Skeletal muscle cell (primary cell): ENCODE data around the gene GPRC5A.

ENCODE experiments used
- DNase-seq: peaks from one replicate; pipeline ENCODE4 v3.0.0-alpha.2; 2010; ENCODE audit warnings: low read depth
- H3K4me3 ChIP-seq: 2 replicates; pipeline ENCODE4 v1.5.1; 2011; ENCODE audit warnings: low read depth, mild to moderate bottlenecking, control low read depth, low read length, moderate library complexity

Gene GPRC5A

DNA sequence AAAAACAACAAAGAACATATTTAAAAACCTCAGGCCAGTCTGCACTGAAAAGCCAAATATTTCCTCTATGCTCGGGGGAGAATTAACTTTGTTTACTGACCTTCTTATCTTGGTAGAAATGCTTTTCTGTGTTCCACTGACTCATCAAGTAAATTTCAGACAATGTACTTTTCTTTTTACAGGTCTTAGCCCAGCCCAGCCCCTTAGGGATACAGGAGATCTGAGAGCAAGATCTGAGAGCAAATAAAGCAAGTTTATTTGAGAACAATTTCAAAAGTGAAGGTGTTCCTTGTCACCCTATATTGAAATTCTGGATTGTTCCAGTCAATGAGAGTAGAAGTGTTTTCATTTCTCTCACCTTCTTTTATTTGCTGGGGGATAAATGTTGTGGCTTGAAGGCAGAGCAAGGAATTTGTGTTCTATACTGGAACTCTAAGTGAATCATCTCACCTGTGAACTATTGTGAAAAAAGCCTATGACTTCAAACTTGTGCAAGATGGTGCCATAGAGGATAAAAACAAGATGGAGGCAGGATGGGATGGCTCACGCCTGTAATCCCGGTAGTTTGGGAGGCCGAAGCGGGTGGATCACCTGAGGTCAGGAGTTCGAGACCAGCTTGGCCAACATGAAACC, 7.9 kb upstream of the GPRC5A start:
- DNase-seq = no peak
- no peak overlapping the region for H3K4me3 ChIP-seq

GRCh38 chr12:12885096-12885792, 6.1 kb upstream of the GPRC5A start:
- DNase-seq = no peak
- no peak overlapping the region for H3K4me3 ChIP-seq

DNA sequence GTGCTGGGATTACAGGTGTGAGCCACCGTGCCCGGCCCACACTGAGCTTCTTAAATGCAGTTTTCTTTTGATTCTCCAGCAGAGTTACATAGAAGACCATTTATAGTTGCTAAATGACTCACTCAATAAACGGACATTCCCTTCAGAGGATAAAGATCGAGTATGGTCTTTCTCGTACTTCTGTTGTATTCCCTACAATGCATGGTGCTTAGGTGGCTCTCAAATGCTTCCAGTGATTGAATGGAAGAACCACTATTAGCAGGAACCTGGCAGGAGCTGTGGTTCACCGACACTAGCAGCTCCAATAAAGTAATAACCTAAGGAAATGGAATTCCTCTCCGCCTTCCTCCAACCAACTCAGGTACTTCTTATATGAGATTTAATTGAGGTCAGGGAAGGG, 3.9 kb upstream of the GPRC5A start:
- no peak for DNase-seq
- no peak overlapping the region for H3K4me3 ChIP-seq

- H3K4me3 ChIP-seq = no peak overlapping the region
- DNase-seq = no peak
These were observed 1.7 kb upstream of the GPRC5A start for GRCh38 chr12:12889701-12890100.

GRCh38 chr12:12890543-12891079, 751 bp upstream of the GPRC5A start:
- no peak for DNase-seq
- peak overlapping the region; percentile 50 for H3K4me3 ChIP-seq

- no peak for DNase-seq
- H3K4me3 ChIP-seq = peak overlapping the region; percentile 50
These were observed 556 bp downstream of the GPRC5A start for GRCh38 chr12:12891881-12892355.

DNA sequence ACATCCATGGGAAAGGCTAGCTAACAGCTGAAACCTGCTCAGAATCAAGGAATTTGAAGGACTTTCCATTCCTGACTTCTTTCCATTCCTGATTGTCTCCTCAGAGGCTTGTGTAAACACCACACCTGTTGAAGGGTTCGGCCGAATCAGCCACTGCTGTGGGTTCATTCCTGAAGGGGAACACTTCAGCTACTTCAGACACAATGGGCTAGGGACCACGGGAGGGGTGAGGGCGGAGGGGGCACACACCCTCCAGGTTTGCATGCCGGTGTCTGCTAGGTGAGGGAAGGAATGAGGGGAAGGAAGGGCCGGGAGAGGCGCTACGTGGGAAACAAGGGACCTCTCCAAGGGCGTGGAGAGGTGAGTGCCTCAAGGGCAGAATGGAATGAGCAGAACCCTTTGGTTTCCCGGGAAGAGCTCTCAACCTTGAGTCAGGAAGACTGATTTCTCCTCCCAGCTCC, 1.3 kb downstream of the GPRC5A start:
- no peak overlapping the region for H3K4me3 ChIP-seq
- DNase-seq = no peak

- no peak for DNase-seq
- no peak overlapping the region for H3K4me3 ChIP-seq
These were observed 2.1 kb downstream of the GPRC5A start for GRCh38 chr12:12893438-12893837.

- DNase-seq = peak; percentile 61
- no peak overlapping the region for H3K4me3 ChIP-seq
These were observed 4.9 kb downstream of the GPRC5A start for GRCh38 chr12:12896260-12896659.

DNA sequence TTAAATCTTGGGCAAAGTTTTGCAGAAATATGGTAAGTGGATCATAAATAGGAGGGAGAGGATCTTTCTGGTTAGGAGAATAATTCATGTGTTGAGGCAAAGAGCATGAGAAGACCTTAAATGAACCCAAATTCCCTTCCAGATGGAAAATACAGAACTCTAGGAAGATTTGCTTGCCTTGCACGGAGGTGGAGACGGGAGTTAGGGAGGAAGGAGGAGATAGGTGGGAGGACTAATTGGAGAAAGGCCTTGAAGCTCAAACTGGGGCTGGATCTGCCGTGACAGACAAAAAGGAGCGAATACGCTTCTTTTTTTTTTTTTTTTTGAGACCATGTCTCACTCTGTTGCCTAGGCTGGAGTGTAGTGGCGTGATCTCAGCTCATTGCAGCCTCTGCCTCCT, 5.9 kb downstream of the GPRC5A start:
- no peak for DNase-seq
- no peak overlapping the region for H3K4me3 ChIP-seq

DNA sequence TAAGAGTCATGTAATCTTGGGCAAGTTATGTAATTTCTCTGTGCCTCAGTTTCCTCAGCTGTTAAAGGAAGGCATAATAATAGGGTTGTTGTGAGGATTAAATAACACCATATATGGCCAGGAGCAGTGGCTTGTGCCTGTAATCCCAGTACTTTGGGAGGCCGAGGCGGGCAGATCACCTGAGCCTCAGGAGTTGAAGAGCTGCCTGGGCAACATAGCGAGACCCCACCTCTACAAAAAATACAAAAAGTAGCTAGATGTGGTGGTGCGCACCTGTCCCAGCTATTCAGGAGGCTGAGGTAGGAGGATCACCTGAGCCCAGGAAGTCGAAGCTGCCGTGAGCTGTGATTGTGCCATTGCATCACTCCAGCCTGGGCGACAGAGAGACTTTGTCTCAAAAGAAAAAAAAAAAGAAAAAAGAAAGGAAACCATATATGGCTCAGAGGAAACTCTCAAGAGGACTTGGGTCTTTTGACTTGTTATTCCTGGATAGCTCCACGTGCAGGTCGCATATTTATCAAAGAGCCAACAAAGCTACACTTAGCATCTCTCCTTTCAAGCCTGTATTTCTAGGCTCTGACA, 6.9 kb downstream of the GPRC5A start:
- DNase-seq = no peak
- no peak overlapping the region for H3K4me3 ChIP-seq

DNA sequence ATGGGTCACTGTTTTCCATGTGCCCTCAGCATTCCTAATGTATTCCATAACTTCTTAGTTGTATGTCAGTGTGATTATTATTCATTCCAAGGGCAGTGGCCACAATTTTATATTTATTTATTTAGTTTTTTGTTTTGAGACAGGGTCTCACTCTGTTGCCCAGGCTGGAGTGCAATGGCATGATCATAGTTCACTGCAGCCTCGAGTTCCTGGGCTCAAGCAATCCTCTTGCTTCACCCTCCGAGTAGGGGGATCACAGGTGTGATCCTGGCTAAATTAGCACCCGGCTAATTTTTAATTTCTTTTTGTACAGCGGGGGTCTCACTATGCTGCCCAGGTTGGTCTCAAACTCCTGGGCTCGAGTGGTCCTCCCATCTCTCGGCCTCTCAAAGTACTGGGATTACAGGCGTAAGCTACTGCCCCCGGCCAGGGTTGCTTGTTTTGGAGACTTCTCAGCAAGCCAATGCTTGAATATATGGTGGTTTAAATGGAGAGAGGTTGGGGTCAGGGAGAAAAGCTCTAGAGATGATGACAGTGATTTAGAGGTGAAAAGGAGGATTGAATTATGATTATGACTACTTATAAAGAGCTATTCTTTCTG, 7.6 kb downstream of the GPRC5A start:
- H3K4me3 ChIP-seq = no peak overlapping the region
- no peak for DNase-seq

DNA sequence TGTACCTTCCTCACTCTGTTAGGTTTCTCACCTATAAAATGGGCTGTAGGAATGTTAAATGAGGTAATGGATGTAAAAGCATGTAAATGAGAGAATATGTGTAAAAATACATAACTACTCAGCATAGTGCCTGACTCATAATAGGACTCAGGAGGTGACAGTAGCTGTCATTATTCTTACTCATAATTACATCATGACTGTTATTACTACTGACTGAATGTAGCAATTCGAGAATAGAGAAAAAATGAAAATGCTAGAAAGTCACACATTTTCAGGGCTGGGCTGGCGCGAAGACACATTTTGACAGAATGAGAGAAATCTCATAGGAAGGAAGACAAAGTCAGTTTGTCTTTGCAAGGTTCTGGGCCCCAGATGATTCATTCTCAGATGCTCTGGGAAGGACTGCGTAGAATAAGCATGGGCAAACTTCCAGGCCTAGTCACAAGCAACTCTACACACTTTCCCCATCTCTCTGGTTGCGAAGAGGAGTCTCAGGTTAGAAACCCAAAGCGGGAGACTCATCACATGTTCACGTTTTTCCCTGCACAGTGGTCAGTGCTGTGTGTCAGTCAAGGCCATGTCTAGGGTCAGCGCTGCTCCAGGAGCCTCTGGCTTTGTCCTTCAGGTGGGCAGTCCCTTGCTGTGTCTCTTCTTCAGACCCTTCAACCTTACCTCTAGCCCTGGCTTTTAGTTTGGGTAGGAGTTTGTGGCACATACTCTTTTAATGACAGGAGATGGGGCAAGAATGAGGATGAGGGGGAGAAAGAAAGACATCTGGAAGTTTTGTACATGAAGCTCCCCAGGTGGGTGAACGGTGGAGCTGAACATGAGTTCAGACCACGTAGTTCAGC, 8.4 kb downstream of the GPRC5A start:
- peak; percentile 92 for DNase-seq
- H3K4me3 ChIP-seq = no peak overlapping the region

DNA sequence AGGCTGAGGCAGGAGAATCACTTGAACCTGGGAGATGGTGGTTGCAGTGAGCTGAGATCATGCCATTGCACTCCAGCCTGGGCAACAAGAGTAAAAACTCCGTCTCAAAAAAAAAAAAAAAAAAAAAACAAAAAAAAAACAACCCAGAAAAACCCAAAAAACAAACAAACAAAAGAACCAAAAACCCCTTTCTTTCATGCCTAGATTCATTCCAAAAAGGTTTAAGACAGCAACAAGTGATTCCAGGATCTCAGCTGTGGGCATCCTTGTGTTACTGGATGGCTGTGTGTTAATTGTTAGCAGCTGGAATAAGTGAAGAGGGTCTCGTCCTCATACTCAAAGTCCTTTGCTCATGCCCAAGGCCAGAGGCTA, 9.4 kb downstream of the GPRC5A start:
- no peak for DNase-seq
- no peak overlapping the region for H3K4me3 ChIP-seq

DNA sequence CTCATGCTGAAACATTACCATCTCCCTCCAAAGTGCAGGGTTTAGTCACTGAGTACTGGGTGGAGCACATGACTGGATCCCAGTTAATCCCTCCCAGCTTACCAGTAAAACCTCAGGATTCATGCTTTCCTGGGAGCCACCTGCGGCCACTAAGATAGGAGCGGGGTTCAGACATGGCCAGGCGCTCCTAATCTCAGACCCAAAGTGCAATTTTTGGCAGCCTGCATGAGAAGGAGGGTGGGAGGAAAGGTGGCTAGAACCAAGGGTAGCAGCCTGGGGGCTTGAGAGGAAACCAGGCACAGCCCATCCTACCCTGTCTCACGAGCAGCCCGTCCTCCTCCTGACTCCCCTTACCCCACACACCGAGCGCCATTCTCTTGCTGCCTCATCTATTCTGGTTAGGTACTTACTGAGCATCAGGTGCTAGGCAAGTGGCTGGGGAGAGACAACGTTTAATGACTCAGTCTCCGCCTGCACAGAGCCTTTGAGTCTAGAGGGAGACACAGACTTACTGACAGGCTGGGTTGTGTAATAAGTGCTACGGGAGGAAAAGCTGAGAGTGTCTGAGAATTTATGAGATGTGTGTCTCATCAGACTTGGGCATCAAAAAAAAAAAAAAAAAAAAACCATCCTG, 9.9 kb downstream of the GPRC5A start:
- H3K4me3 ChIP-seq = no peak overlapping the region
- DNase-seq = peak; percentile 88

DNA sequence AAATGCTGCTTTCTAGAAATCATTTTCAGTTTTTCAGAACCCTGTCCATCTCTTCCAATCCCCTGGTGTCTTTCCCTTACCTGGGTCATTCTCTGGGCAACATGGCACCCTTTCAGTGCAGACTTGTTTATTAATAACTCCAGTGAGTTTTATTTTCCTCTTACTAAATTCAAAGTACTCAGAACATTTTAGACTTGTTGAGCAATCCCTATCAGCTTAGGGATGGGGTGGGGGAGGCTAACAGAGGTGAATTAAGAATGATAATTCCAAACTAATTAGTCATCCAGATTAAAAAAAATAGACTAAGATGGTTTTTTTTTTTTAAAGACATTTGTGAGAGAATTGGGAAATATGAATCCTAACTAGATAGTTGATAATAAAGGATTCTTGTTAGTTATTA, 10.7 kb downstream of the GPRC5A start:
- no peak for DNase-seq
- no peak overlapping the region for H3K4me3 ChIP-seq

GRCh38 chr12:12903642-12904609, 12.6 kb downstream of the GPRC5A start:
- no peak overlapping the region for H3K4me3 ChIP-seq
- DNase-seq = no peak

- H3K4me3 ChIP-seq = no peak overlapping the region
- no peak for DNase-seq
These were observed 16.2 kb downstream of the GPRC5A start for GRCh38 chr12:12907552-12907951.
